Activated CD8-positive, alpha-beta memory T cell treated with anti-CD3 and anti-CD28 coated beads, Interleukin-2, amount 50 U/mL, for 24 hours (primary cell): ENCODE results near the gene VWA3B.

Source experiments
- DNase-seq: peaks from one replicate; pipeline ENCODE4 v3.0.0-alpha.2; 2020; ENCODE audit errors: extremely low read depth

The VWA3B gene

DNA sequence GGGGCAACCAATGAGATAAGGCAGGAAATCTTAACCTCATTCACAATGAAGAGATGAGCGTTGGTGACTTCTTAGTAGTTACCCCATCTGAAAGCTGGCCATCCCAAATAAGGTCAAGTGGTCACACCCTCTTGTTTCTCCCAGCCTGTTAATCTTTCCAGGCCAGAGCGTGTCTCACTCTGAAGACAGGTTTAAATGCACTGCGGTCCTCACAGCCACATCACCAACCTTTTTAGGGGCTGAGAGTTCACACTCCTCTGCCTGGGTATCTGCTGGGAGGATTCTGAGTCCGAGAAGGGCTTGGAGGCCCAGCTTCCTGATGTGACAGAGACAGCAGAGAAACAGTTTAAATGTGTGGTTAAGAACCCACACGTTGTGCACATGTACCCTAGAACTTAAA is 246.0 kb downstream of the VWA3B start:
- DNase-seq: no peak

DNA sequence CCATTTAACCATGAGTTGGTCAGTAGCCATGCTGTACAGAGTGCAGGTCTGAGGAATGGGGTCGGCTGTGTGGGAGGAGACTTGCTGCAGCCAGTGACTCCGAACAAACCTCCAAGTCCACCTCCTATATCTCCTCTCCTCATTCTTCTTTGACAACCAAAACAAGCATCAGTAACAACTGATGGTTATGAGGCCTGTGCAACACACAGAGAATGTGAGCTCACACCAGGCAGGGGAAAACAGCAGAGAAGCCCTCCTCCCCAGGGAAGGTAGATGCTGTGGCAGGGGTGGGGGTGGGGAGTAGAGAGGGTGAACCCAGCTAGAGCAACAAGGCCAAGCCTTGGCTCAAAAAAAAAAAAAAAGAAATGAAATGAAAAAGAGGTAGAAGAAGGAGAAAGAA is 247.0 kb downstream of the VWA3B start:
- no peak for DNase-seq

DNA sequence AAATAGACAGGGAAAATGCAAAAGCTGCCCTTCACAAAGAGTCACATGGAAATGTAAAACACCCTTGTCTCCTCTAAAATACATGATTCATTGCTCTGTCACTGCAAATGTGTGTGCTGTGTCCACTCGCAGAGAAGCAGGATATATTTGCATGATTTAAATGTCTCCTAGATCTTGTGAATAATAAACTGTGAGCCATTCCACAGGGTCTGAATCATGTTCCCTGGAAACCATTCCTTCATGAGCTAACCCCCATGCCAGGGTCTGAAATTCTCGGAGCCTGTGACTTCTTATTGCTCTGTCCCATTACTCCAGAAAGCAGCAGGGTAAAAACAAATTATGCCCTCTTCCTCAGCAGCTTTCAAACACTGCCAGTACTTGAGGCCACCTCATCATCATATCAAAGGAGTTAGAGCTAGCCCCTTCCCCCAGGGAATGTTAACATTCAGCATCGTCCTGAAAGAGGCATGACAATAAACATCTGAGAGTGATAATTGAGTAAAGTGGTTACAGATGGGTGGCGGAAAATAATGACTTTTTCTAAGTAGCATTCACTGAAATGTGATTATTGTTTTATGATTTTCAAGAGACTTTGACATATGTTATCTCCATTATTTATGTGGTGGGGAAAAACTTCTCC is 247.6 kb downstream of the VWA3B start:
- DNase-seq: no peak

DNA sequence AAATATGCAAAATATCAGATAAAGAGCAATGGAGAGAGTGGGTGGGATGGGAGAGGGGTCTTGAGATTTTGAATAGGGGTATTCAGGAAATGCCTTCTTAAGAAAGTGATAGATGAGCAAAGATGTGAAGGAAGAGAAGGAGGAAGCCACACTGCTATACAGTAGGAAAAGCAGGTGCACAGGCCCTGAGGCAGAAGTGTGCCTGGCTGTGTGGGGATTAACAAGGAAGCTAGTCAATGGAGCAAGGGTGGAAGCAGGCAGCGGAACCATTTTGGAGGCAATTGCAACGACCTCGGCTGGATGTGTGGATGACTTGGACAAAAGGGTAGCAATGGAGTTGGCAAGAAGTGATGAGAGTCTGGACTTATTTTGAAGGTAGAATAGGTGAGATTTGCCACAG is 248.3 kb downstream of the VWA3B start:
- no peak for DNase-seq

DNA sequence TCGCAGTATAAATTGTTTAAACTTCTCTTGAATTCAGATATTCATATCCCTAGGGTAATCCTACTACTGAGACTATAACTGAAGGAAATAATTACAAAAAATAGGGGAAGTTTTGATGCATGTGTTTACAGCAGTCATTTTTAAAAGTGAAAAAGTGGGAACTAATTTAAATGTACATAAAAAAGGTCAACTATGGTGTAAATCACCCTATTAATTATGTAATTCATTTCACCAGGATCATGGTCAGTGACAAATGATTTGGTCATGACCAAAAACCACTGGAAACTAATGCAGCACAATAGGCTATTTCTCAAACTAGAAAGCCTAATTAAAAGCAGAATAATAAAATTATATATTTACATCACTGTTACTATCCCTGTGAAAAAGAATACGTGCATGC is 254.3 kb downstream of the VWA3B start:
- no peak for DNase-seq

DNA sequence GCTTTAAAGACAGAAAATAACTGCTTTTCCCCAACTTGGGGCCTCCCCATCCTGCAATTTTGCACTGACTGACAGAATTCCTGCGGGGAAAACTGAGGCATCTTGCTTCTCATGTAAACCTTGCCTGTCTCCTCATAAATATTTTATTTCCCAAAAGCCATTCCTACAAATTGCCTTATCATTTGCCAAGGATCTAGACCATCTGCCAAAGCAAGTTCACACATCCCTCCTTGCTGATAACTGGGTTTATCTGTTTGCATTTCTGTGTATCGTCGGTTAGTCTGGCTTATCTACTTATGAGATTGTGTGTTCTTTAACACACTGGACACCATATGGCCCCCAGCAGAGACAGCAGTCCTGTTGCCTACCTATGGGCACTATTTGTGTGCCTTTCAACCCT is 256.3 kb downstream of the VWA3B start:
- DNase-seq: no peak

DNA sequence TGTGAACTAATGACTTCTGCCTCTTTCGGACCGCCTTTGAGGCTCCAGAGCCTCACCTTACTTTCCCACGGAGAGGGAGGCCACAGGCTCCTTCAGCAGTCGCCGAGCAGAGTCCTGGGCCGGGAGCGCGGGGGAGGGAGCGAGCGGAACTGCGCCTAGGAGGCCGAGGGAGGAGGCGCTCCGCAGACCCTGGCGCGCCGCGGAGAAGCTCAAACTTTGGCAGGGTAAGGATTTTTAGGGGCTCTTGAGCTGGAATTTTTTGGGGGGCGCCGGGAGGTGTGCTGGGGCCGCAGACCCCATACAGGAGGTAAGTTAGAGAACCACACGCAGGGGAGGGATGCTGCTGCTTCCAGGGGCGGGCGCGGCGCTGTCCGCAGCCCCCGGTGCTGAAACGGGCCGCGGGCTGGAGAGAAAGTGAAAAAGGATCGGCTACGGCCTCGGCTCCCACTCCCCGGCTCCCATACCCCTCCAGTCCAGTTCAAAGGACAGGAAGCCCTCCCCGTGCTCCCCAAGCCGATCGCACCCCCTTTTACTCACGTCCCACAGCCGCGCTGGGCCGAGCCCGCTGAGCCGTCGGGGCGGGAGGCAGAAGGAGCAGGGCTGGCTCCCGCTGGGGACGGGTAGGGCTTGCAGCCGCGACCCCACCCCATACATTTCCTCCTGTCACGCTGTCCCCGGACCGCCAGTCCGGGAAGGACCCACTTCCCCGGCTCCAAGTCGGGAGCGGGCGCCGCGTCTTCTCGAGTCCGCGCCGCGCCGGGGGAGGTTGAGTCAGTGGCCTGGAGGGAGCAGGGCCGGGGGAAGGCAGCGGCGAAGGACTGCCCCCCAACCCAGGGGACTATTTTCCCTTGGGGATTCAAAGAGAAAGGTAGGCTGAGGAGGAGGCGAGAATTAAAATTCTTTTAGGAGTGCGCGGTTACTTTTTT is 259.6 kb downstream of the VWA3B start, which contains the start of gene CNGA3:
CNGA3 (plus strand) TSS at position 146 of the 926 bp plus-strand sequence. CDS start 23,520 bp downstream, outside the sequence.
- no peak for DNase-seq

DNA sequence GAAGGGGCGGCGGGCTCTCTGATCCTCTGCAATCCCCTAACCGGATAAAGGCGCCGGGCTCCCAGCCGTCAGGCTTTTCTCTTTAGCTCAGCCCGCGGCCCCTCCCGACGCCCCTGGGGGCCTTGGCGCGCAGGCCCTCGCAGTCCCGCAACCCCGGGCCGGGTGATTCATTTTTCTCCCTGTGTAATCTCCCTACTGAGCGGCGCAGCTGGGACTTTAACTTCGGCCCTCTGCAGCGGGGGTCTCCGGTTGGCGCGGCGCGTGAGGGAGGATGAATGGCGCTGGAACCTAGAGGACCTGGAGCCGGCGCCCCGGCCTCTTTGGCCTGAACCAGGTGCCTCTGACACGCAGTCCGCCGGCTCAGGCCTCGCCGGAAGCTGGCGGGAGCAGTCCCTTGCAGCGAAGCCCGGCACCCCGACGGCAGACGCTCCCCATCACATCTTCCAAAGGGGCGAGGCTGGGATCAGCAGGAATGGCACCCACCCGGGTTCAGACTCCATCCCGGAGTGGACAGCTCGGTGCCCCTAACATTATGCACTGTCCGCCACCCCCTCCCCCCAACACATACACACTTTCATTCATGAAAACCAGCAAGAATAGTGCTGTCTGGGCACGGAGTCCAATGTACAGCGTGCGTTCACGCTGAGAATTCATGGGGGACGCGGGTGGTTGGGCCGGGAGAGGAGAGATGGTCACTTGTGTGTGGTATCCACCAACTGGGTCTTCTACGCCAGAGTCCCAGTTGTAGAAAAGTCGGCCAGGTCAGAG is 260.5 kb downstream of the VWA3B start:
- DNase-seq: no peak

DNA sequence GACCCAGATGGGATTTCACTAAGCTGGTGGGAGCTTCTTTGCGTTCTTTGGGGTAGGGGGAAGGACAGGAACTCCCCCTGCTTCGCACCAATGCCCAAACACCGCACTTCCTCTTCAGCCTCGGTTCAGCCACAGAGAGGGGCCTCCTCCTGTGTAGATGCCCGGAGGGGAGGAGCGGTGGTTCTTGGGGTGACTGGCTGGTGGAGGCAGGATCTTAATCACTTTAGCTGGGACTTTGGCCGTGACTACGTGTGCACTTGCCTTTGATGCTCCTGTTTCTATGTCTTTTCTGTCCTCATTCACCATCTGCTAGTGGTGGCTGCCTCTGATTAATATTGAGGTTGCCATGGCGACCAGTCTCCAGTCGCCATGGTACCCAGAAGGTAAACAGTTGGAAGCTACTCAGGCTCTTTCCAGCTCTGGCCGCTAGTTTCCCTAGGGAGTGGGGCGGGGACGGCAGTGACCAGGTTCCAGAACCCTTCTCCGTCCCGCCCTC is 261.1 kb downstream of the VWA3B start:
- DNase-seq: no peak

DNA sequence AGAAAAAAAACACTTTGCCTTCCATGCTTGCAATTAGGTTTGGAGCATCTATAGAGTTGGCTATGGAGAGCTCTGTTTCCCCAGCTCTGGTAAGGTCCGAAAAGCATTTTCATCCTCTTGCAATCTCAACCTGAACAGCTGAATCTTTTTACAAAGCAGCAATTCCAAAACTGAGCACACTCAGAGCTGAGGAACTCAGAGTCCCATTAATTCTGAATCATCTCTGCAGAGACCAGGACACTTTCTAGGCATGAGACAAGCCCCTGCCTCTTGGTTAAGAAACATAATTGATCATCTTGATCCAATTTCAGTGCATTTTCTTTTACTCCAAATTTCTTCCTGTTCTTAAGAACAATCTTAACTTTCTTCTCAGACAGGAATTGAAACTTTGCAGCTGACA is 263.4 kb downstream of the VWA3B start:
- no peak for DNase-seq

DNA sequence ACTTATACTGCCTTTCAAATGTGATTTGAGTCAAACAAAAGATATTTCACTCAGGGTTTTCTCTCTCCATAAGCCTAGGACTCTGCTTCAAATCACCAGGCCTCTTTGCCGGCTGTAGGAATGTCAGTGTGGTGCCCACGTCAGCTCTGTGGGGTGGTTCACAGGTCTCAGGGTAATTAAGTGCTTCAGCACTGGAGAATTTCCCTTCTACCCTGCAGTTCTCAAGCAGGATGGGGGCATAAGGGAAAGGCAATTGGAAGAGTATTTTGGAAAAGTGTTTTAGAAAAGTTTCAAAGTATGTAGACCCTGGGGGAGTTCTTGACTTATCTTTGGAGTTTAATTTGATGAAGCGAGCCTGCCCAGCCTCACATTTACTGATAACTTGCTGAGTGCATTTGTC is 268.9 kb downstream of the VWA3B start:
- no peak for DNase-seq

DNA sequence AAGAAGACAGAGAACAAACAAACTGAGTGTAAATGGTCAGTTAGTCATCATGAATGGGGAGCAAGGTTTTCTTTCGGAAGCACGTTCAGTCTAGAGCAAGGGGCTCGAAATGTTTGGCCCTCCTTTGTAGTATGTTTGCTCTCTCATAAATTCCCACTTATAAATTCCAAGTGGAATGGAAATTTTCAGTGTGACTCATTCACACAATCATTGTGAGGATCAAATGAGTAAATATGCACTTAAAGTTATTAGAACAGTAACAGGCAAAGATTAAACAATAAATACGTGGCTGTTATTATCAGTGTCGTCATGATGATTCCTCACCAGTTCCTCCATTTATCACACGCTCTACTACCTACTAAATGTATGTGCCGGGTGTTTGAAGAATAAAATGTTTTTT is 269.8 kb downstream of the VWA3B start:
- DNase-seq: no peak

DNA sequence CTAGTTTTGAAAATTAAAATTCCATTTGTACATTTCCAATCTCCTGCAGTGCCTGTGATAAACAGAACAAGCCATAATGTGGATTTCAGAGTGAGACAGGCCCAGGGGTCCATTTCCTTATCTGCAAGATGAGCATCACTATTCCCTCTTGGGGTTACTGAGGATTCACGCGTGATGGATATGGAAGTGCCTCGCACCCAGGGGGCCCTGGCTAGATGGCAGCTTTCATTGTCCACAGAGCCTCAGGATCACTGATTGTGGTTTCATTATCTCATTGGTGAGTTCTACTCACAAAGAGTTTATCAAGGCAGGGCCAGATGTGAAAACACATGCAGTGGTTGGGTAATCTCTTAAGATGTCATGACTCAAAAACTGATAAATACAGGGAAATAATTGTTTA is 270.9 kb downstream of the VWA3B start:
- DNase-seq: no peak

DNA sequence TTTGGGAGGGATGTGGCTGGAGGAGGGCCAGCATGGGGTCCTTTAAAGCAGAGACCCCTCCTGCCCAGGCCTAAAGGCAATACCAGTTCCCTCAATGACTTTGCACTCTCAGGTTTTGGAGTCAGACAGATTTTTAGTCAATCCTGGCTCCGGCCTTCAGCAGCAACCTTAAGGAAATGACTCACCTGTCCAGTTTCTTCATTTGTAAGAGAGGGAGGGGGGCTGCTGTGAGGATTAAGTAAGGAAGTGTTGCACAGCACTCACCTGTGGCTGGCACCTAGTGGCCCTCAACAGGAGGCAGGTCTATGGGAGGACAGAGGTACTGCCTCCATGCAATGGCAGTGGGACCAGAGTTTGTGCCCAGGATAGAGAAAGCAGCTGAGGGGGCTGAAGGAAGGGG is 273.0 kb downstream of the VWA3B start:
- DNase-seq: no peak
